Memory B cell (primary cell): Measurements from ENCODE around the gene TNRC18.
"Not testable (repeated sequence)": the region's sequence is repeated elsewhere in the genome, so short reads cannot be mapped to it uniquely, and the experiment has no call there.

ENCODE experiments used
- ATAC-seq: fragments of 150-1000 bp; cut with Tn5 transposase; 2 replicates; pipeline ENCODE4 v1.10.0; 2021; ENCODE audit warnings: low read depth, mild to moderate bottlenecking, moderate library complexity
- DNase-seq, 2 donors: peaks; one replicate each; pipeline ENCODE4 v3.0.0; 2022; ENCODE audit warnings: low spot score in 2 of 2
- H3K27ac Mint-ChIP-seq: one replicate; pipeline ENCODE4 v1.8.0; 2022; ENCODE audit warnings: mild to moderate bottlenecking, moderate library complexity, mixed read lengths
- H3K27me3 Mint-ChIP-seq: one replicate; pipeline ENCODE4 v1.8.0; 2022; ENCODE audit warnings: mixed read lengths
- H3K36me3 Mint-ChIP-seq: one replicate; pipeline ENCODE4 v1.8.0; 2022; ENCODE audit warnings: mild to moderate bottlenecking, mixed read lengths
- H3K4me1 Mint-ChIP-seq: one replicate; pipeline ENCODE4 v1.8.0; 2022; ENCODE audit warnings: mixed read lengths
- H3K4me3 Mint-ChIP-seq: one replicate; pipeline ENCODE4 v1.8.0; 2022; ENCODE audit warnings: mild to moderate bottlenecking, moderate library complexity, mixed read lengths
- H3K9me3 Mint-ChIP-seq: one replicate; pipeline ENCODE4 v1.8.0; 2022; ENCODE audit warnings: mixed read lengths

Gene TNRC18

GRCh38 chr7:5423306-5423975, at the start of gene TNRC18:
TSS of gene TNRC18 (minus strand) at chr7:5423834. CDS start at chr7:5421246, 2,588 bp downstream.
- H3K36me3 Mint-ChIP-seq = no peaks in the 10 kb centered on the region
- peaks cover 21% of the 10 kb centered on the region for H3K4me1 Mint-ChIP-seq
- no peaks in the 10 kb centered on the region for H3K9me3 Mint-ChIP-seq
- H3K27me3 Mint-ChIP-seq = peaks cover 15% of the 10 kb centered on the region
- H3K4me3 Mint-ChIP-seq = peak within 1 kb of the TSS; percentile 83
- peak within 1 kb of the TSS; percentile 33 for H3K27ac Mint-ChIP-seq
- ATAC-seq = no peak
- peak; percentile 18 to 30 for DNase-seq

- no peaks in the 10 kb centered on the region for H3K27me3 Mint-ChIP-seq
- H3K4me1 Mint-ChIP-seq = peaks cover 4% of the 10 kb centered on the region
- DNase-seq (no peak), ATAC-seq (no peak)
- peaks cover 13% of the 10 kb centered on the region for H3K36me3 Mint-ChIP-seq
- no peaks in the 10 kb centered on the region for H3K9me3 Mint-ChIP-seq
- H3K4me3 Mint-ChIP-seq = no peak overlapping the region
- no peak overlapping the region for H3K27ac Mint-ChIP-seq
Observed at GRCh38 chr7:5472432-5473315, 49.0 kb upstream of the TNRC18 start.

GRCh38 chr7:5471623-5472022, 48.0 kb upstream of the TNRC18 start:
- ATAC-seq, H3K9me3 Mint-ChIP-seq, H3K4me1 Mint-ChIP-seq, DNase-seq, H3K27me3 Mint-ChIP-seq, H3K4me3 Mint-ChIP-seq, H3K27ac Mint-ChIP-seq: not testable (repeated sequence)
- H3K36me3 Mint-ChIP-seq = peaks cover 13% of the 10 kb centered on the region

- no peaks in the 10 kb centered on the region for H3K27me3 Mint-ChIP-seq
- H3K9me3 Mint-ChIP-seq = no peaks in the 10 kb centered on the region
- no peak overlapping the region for H3K27ac Mint-ChIP-seq
- H3K36me3 Mint-ChIP-seq = peaks cover 13% of the 10 kb centered on the region
- no peak for DNase-seq
- no peak for ATAC-seq
- no peak overlapping the region for H3K4me3 Mint-ChIP-seq
- peaks cover 4% of the 10 kb centered on the region for H3K4me1 Mint-ChIP-seq
Observed at GRCh38 chr7:5470816-5471215, 47.2 kb upstream of the TNRC18 start.

- Mint-ChIP-seq H3K36me3 (peaks cover 13% of the 10 kb centered on the region), H3K4me1 (peaks cover 4% of the 10 kb centered on the region), H3K4me3 (no peak overlapping the region), H3K27me3 (no peaks in the 10 kb centered on the region), H3K27ac (no peak overlapping the region), H3K9me3 (no peaks in the 10 kb centered on the region)
- ATAC-seq (no peak), DNase-seq (no peak)
Observed at GRCh38 chr7:5470167-5470532, 46.5 kb upstream of the TNRC18 start.

- DNase-seq (no peak), ATAC-seq (no peak)
- H3K36me3 Mint-ChIP-seq = peaks cover 13% of the 10 kb centered on the region
- no peaks in the 10 kb centered on the region for H3K27me3 Mint-ChIP-seq
- no peak overlapping the region for H3K27ac Mint-ChIP-seq
- no peaks in the 10 kb centered on the region for H3K9me3 Mint-ChIP-seq
- H3K4me1 Mint-ChIP-seq = peaks cover 4% of the 10 kb centered on the region
- H3K4me3 Mint-ChIP-seq = no peak overlapping the region
Observed at GRCh38 chr7:5469375-5470166, 45.9 kb upstream of the TNRC18 start.

- Mint-ChIP-seq H3K36me3 (peaks cover 10% of the 10 kb centered on the region), H3K4me3 (no peak overlapping the region), H3K27me3 (no peaks in the 10 kb centered on the region), H3K27ac (no peak overlapping the region), H3K4me1 (peaks cover 4% of the 10 kb centered on the region), H3K9me3 (no peaks in the 10 kb centered on the region)
- ATAC-seq (no peak), DNase-seq (no peak)
Observed at GRCh38 chr7:5467645-5468044, 44.0 kb upstream of the TNRC18 start.

- Mint-ChIP-seq H3K9me3 (no peaks in the 10 kb centered on the region), H3K36me3 (peaks cover 7% of the 10 kb centered on the region), H3K27ac (no peak overlapping the region), H3K4me1 (peaks cover 4% of the 10 kb centered on the region), H3K27me3 (no peaks in the 10 kb centered on the region), H3K4me3 (no peak overlapping the region)
- no peak for ATAC-seq
- no peak for DNase-seq
Observed at GRCh38 chr7:5466551-5466950, 42.9 kb upstream of the TNRC18 start.

- Mint-ChIP-seq H3K9me3 (no peaks in the 10 kb centered on the region), H3K27me3 (peaks cover 2% of the 10 kb centered on the region), H3K27ac (no peak overlapping the region), H3K36me3 (peaks cover 2% of the 10 kb centered on the region), H3K4me3 (no peak overlapping the region), H3K4me1 (peaks cover 2% of the 10 kb centered on the region)
- no peak for DNase-seq
- no peak for ATAC-seq
Observed at GRCh38 chr7:5463031-5463430, 39.4 kb upstream of the TNRC18 start.

GRCh38 chr7:5462216-5462615, 38.6 kb upstream of the TNRC18 start:
- ATAC-seq (no peak), DNase-seq (no peak)
- Mint-ChIP-seq H3K9me3 (no peaks in the 10 kb centered on the region), H3K4me3 (no peak overlapping the region), H3K36me3 (peaks cover 2% of the 10 kb centered on the region), H3K4me1 (peaks cover 2% of the 10 kb centered on the region), H3K27me3 (peaks cover 2% of the 10 kb centered on the region), H3K27ac (no peak overlapping the region)

GRCh38 chr7:5458921-5459480, 35.4 kb upstream of the TNRC18 start:
- no peak overlapping the region for H3K27ac Mint-ChIP-seq
- peaks cover 2% of the 10 kb centered on the region for H3K36me3 Mint-ChIP-seq
- H3K4me1 Mint-ChIP-seq = peaks cover 2% of the 10 kb centered on the region
- ATAC-seq (no peak), DNase-seq (no peak)
- H3K27me3 Mint-ChIP-seq = peaks cover 2% of the 10 kb centered on the region
- H3K4me3 Mint-ChIP-seq = no peak overlapping the region
- no peaks in the 10 kb centered on the region for H3K9me3 Mint-ChIP-seq

- H3K36me3 Mint-ChIP-seq = peaks cover 3% of the 10 kb centered on the region
- peaks cover 2% of the 10 kb centered on the region for H3K4me1 Mint-ChIP-seq
- H3K4me3 Mint-ChIP-seq = no peak overlapping the region
- H3K9me3 Mint-ChIP-seq = no peaks in the 10 kb centered on the region
- ATAC-seq = no peak
- H3K27me3 Mint-ChIP-seq = peaks cover 4% of the 10 kb centered on the region
- no peak for DNase-seq
- no peak overlapping the region for H3K27ac Mint-ChIP-seq
Observed at GRCh38 chr7:5457245-5457735, 33.7 kb upstream of the TNRC18 start.

GRCh38 chr7:5456409-5456808, 32.8 kb upstream of the TNRC18 start:
- no peak for ATAC-seq
- H3K27me3 Mint-ChIP-seq = peaks cover 4% of the 10 kb centered on the region
- DNase-seq = no peak
- H3K4me1 Mint-ChIP-seq = peaks cover 2% of the 10 kb centered on the region
- H3K9me3 Mint-ChIP-seq = no peaks in the 10 kb centered on the region
- no peak overlapping the region for H3K27ac Mint-ChIP-seq
- no peak overlapping the region for H3K4me3 Mint-ChIP-seq
- H3K36me3 Mint-ChIP-seq = peaks cover 3% of the 10 kb centered on the region
